GM13976 (cell line): Measurements from ENCODE around the gene RPS6KA4.
"Not testable (repeated sequence)": the region's sequence is repeated elsewhere in the genome, so short reads cannot be mapped to it uniquely, and the experiment has no call there.

Experiments used
- DNase-seq: peaks from one replicate; pipeline ENCODE4 v3.0.0; 2012; ENCODE audit warnings: low spot score
- CTCF ChIP-seq: IDR thresholded peaks from 2 replicates; pipeline ENCODE4 v1.5.1; 2012; ENCODE audit warnings: borderline replicate concordance, mild to moderate bottlenecking; ENCODE audit not compliant: insufficient read depth; ENCODE audit errors: extremely low read depth, missing control alignments, control extremely low read depth
- in situ Hi-C: fragments of 300-500 bp; cut with MboI; formaldehyde crosslinking; loops from one replicate; pipeline ENCODE4 v1.12.0; 2022; ENCODE audit warnings: low sequenced_read_pairs, mixed read lengths, inconsistent platforms; ENCODE audit not compliant: unreplicated experiment

Gene RPS6KA4

DNA sequence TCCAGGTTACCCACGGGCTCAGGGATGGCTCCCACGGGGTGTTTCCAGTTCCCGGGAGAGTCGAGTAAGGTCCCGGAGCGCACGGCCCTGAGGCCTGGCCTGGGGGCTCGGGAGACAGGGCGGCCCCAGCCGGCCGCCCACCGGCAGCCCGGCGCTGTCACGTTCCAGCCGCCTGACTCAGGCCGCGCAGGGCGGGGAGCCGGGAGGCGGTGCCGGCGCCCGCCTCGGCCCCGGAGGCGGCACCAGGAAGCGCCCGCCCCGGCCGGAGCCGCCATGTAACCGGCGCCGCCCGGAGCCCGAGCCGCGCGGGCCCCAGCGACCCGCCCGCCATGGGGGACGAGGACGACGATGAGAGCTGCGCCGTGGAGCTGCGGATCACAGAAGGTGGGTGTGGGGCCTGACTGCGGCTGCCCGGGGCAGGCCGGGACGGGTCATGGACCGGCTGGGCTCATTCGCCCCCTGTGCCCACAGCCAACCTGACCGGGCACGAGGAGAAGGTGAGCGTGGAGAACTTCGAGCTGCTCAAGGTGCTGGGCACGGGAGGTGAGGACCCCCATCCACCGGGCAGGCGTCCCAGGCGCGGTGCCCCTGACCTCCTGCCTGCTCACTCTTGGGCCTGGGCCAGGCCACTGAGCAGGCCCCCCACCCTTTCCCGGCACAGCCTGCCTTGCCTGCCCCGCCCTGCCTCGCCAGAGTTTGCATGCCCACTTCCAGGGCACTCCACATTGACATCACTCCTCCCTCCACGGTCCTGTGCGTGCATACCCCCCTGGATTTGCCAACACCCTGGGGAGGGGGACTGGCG lies at the start of gene RPS6KA4:
Gene RPS6KA4 (plus strand): TSS at position 256 of the 805 bp plus-strand sequence. CDS start 74 bp downstream, at position 330.
- TF ChIP-seq CTCF: no peak
- in situ Hi-C loops: no loop called here
- DNase-seq: peak; percentile 95

DNA sequence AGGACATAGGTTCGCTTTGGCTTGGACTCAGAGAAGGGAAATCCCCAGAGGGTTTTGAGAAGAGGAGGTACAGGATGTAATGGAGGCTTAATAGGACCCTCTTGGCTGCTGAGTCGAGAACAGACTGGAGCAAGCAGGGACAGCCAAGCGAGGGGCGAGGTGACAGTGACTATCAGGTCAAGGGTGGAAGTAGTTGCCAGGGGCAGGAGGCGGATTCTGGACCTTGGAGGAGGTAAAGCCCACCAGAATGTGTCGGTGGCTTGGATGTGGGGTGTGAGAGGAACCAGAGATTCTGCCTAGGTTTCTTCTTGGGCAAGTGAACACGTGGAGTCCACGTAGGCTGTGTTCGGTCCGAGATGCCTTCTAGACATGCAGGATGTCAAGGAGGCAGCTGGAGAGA lies 46.0 kb upstream of the RPS6KA4 start:
- no peak for DNase-seq
- in situ Hi-C loops: no loop called here
- no peak for TF ChIP-seq CTCF

GRCh38 chr11:64313491-64314145 lies 45.3 kb upstream of the RPS6KA4 start:
- TF ChIP-seq CTCF: no peak
- no peak for DNase-seq
- in situ Hi-C loops: no loop called here

- no peak for TF ChIP-seq CTCF
- no peak for DNase-seq
- in situ Hi-C loops: no loop called here
These were observed 44.7 kb upstream of the RPS6KA4 start for GRCh38 chr11:64314146-64314804.

DNA sequence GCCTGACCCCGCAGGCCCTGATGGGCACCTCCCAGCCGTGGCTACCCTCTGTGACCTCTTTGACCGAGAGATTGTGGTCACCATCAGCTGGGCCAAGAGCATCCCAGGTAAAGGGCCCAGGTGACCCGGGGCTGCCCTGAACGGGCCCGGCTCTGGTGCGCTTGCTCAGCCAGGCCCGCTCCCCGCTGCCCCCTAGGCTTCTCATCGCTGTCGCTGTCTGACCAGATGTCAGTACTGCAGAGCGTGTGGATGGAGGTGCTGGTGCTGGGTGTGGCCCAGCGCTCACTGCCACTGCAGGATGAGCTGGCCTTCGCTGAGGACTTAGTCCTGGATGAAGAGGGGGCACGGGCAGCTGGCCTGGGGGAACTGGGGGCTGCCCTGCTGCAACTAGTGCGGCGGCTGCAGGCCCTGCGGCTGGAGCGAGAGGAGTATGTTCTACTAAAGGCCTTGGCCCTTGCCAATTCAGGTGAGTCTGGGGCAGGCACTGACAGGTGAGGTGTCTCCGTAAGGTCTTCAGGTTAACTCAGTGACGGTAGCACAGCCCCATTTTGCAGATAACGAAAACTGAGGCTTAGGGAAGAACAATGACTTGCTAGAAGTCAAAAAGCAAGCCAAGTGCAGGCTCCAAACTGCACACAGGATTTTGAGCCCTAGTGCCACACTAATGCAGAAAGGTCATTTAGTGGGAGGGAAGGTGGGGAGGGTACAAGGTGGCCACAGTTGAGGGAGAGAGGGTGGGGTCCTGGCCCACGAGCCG lies 44.0 kb upstream of the RPS6KA4 start:
- in situ Hi-C loops: no loop called here
- no peak for DNase-seq
- no peak for TF ChIP-seq CTCF

DNA sequence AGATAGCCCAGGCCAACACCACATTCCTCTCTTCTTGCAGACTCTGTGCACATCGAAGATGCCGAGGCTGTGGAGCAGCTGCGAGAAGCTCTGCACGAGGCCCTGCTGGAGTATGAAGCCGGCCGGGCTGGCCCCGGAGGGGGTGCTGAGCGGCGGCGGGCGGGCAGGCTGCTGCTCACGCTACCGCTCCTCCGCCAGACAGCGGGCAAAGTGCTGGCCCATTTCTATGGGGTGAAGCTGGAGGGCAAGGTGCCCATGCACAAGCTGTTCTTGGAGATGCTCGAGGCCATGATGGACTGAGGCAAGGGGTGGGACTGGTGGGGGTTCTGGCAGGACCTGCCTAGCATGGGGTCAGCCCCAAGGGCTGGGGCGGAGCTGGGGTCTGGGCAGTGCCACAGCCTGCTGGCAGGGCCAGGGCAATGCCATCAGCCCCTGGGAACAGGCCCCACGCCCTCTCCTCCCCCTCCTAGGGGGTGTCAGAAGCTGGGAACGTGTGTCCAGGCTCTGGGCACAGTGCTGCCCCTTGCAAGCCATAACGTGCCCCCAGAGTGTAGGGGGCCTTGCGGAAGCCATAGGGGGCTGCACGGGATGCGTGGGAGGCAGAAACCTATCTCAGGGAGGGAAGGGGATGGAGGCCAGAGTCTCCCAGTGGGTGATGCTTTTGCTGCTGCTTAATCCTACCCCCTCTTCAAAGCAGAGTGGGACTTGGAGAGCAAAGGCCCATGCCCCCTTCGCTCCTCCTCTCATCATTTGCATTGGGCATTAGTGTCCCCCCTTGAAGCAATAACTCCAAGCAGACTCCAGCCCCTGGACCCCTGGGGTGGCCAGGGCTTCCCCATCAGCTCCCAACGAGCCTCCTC lies 43.1 kb upstream of the RPS6KA4 start:
- in situ Hi-C loops, DNase-seq: not testable (repeated sequence)
